SJSA1 (cell line): ENCODE measurements around the gene PLPPR3. TPM values are rescaled to one million over a fixed set of nuclear protein-coding genes. Genes with fewer than 3 reads are reported as not detected.
"Not testable (repeated sequence)": the region's sequence is repeated elsewhere in the genome, so short reads cannot be mapped to it uniquely, and the experiment has no call there.

Experiments
- DNase-seq, 2 experiments: peaks; one replicate each; pipeline ENCODE4 v3.0.0-alpha.2; 2015 to 2020; ENCODE audit warnings: low spot score in 2 of 2, low read depth in 1 of 2
- H3K27ac ChIP-seq: fragments of 250-450 bp; sonication (Bioruptor Pico); 2 replicates; pipeline ENCODE4 v1.5.1; 2020; ENCODE audit warnings: mild to moderate bottlenecking, moderate library complexity
- H3K27me3 ChIP-seq: fragments of 250-450 bp; sonication (Bioruptor Pico); replicated peaks from 2 replicates; pipeline ENCODE4 v1.5.1; 2020; ENCODE audit warnings: mild to moderate bottlenecking, moderate library complexity
- H3K36me3 ChIP-seq: fragments of 250-450 bp; sonication (Bioruptor Pico); 2 replicates; pipeline ENCODE4 v1.5.1; 2020; ENCODE audit warnings: mild to moderate bottlenecking
- H3K4me1 ChIP-seq: fragments of 250-450 bp; sonication (Bioruptor Pico); replicated peaks from 2 replicates; pipeline ENCODE4 v1.6.1; 2021; ENCODE audit warnings: mild to moderate bottlenecking
- H3K4me3 ChIP-seq: fragments of 250-450 bp; sonication (Bioruptor Pico); 2 replicates; pipeline ENCODE4 v1.5.1; 2020; ENCODE audit warnings: mild to moderate bottlenecking
- H3K9me3 ChIP-seq: fragments of 250-450 bp; sonication (Bioruptor Pico); replicated peaks from 2 replicates; pipeline ENCODE4 v1.5.1; 2020; ENCODE audit warnings: mild to moderate bottlenecking
- total RNA-seq: library from RNA; depleted of rRNA; stranded (reverse); fragments of >200 nt; shearing (Covaris generic); gene quantifications from 2 replicates; pipeline ENCODE4 v1.2.3, GENCODE V29; 2014

PLPPR3 gene
- total RNA-seq, 1 experiment from 2014 or later = 1.1 TPM

DNA sequence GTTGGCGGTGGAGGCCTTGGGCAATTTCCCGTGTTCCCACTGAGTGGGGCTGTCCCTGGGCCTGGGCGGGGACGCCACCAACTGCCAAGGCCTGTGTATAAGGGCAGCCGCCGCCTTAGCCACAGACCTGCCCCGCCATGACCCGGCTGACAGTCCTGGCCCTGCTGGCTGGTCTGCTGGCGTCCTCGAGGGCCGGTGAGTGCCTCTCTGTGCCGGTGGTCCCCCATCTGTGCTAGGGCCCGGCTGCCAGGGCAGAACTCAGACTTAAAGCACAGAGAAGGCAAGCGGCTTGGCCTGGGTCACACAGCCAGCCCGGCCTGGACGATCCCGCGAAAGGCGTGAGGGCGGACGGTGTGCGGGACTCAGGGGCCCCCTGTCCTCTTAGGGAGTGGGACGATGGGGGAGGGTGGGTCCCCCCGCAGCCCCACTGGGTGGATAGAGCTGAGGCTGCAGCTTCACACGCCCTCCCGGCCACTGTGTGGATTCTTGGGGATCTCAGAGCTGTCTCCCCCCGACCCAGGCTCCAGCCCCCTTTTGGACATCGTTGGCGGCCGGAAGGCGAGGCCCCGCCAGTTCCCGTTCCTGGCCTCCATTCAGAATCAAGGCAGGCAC, 6.1 kb upstream of the PLPPR3 start, which contains the start of gene AZU1:
Gene AZU1, plus strand, starts transcription at position 128 of the 612 bp plus-strand sequence. Its CDS starts 10 bp downstream, at position 138.
- Histone ChIP-seq H3K4me3 (no peak within 1 kb of the TSS), H3K27me3 (no peaks in the 10 kb centered on the region), H3K9me3 (no peaks in the 10 kb centered on the region), H3K27ac (no peak within 1 kb of the TSS), H3K36me3 (no peaks in the 10 kb centered on the region), H3K4me1 (peaks cover 11% of the 10 kb centered on the region)
- DNase-seq = no peak

DNA sequence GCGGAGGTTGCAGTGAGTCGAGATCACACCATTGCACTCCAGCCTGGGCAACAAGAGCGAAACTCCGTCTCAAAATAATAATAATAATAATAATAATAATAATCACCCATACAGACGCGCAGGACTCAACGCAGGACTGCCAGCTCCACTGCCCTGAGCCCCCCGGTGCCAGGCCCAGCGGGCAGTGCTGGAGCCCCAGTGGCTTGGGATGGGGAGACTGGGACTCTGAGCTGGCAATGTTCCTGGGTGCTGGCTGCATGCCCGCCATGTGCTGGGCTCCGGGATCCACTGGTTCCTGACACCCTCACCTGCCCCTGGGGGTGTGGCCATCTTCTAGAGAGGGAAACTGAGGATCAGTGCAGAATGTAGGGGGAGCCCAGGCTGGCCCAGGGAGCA, 5.6 kb upstream of the PLPPR3 start:
- H3K9me3 ChIP-seq = no peaks in the 10 kb centered on the region

DNA sequence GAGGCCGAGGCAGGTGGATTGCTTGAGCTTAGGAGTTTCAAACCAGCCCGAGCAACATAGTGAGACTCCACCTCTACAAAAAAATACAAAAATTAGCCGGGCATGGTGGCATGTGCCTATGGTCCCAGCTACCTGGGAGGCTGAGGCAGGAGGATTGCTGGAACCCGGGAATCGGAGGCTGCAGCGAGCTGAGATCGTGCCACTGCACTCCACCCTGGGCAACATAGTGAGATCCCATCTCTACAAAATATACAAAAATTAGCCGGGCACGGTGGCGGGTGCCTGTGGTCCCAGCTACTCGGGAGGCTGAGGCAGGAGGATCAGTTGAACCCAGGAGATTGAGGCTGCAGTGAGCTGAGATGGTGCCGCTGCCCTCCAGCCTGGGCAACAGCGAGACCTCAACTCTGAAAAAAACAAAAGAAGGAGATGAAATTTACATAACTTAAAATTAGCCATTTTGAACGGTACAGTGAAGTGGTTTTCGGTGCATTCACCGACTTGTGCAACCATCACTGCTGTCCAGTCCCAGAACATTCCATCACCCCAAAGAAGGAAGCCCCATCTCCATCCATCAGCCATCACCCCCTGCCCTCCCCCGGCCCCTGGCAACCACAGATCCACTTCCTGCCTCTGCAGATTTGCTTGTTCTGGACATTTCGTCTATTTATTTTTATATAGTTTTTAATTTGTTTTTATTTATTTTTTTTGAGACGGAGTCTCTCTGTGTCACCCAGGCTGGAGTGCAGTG, 4.3 kb upstream of the PLPPR3 start:
- Histone ChIP-seq H3K9me3 (no peaks in the 10 kb centered on the region), H3K36me3 (no peaks in the 10 kb centered on the region), H3K27me3 (0 out of 2 replicates have a peak, but pooled peaks cover 2% of the 10 kb centered on the region), H3K4me3 (no peak overlapping the region), H3K4me1 (peaks cover 11% of the 10 kb centered on the region), H3K27ac (no peak overlapping the region)
- no peak for DNase-seq

More for the DNA sequence above, 5.6 kb upstream of the PLPPR3 start:
- no peak for DNase-seq
- Histone ChIP-seq H3K27ac (no peak overlapping the region), H3K4me1 (peaks cover 11% of the 10 kb centered on the region), H3K4me3 (no peak overlapping the region), H3K27me3 (no peaks in the 10 kb centered on the region), H3K36me3 (no peaks in the 10 kb centered on the region)

DNA sequence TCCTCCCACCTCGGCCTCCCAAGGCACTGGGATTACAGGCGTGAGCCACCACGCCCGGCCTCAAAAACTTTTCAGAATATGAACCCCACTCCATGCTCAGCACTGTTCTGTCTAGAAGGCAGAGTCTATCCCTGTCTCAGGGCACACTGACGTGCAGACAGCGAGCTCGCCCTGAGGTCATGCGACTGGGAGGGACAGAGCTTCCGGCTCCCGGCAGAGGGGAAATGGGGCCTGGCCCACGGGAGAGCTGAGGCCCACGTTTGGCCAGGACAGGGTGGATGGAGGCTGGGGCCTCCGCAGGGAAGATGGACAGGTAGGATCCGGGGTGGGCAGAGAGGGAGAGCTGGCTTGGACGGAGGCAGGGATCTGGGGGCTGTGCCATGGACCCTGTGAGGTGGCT, 3.1 kb upstream of the PLPPR3 start:
- Histone ChIP-seq H3K36me3 (no peaks in the 10 kb centered on the region), H3K4me3 (no peak overlapping the region), H3K27me3 (0 out of 2 replicates have a peak, but pooled peaks cover 2% of the 10 kb centered on the region), H3K27ac (no peak overlapping the region), H3K9me3 (no peaks in the 10 kb centered on the region), H3K4me1 (peaks cover 11% of the 10 kb centered on the region)
- DNase-seq = no peak

DNA sequence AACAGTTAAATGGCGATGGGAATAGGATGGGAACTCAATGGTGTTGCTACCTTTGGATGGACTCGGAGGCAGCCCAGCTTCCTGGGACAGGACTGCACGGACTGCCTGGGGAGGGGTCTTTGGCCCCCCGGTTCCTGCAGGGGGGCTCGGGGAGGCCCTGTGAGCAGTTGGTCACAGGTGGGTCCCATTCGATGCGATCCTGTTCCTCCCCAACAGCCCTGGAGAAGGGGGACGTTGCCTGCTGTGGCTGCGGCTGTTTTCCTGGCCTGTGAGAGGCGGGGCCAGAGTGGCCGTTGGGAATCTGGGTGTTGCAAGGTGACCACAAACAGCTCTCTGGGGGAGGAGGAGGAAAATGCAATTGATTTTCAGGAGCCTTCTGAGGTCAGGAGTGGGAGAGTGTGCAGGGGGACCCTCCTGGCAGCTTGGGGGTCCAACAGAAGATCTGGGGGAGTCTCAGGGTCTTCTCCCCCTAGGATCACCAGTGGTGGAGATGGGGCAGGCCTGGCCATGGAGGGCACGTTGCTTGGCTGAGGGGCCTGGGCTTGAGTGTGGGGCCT, 1.9 kb upstream of the PLPPR3 start:
- no peak overlapping the region for H3K4me3 ChIP-seq
- no peaks in the 10 kb centered on the region for H3K36me3 ChIP-seq
- 0 out of 2 replicates have a peak, but pooled peaks cover 2% of the 10 kb centered on the region for H3K27me3 ChIP-seq
- peak overlapping the region; percentile 39; the same call in 1 of the 2 replicates for H3K27ac ChIP-seq
- H3K4me1 ChIP-seq = peaks cover 11% of the 10 kb centered on the region
- no peak for DNase-seq
- H3K9me3 ChIP-seq = no peaks in the 10 kb centered on the region

DNA sequence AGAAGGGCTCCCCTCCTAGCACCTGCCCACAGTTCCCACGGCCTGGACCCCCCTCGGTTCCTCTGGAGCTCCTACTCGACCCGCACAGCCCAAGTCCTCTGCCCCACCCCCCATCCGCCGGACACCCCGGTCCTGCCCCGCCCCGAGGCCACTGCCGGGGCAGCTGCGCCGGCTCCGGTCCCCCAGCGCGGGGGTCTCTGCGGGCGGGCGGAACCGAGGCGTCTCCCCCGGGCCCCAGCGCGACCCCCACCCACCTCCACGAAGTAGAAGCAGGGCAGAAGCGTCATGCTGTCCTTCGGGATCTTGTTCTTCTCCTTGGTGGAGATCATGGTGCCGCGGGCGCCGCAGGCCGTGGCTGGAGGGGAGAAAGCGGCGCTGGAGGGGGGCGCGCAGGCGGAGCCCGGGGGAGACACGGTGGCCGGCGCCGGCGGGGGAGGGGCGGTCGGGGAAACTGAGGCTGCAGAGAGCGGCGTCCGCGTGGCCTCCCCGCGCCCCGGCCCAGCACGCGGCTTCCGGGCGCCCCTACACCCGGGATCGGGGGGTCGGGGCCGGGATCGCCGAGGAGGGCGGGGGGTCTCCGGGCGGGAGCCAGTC, 427 bp downstream of the PLPPR3 start:
- H3K9me3 ChIP-seq = no peaks in the 10 kb centered on the region
- no peaks in the 10 kb centered on the region for H3K36me3 ChIP-seq
- H3K27me3 ChIP-seq = 0 out of 2 replicates have a peak, but pooled peaks cover 2% of the 10 kb centered on the region
- H3K4me3 ChIP-seq = peak overlapping the region; percentile 15; the same call in 1 of the 2 replicates
- no peak overlapping the region for H3K27ac ChIP-seq
- no peak for DNase-seq
- H3K4me1 ChIP-seq = peaks cover 11% of the 10 kb centered on the region

DNA sequence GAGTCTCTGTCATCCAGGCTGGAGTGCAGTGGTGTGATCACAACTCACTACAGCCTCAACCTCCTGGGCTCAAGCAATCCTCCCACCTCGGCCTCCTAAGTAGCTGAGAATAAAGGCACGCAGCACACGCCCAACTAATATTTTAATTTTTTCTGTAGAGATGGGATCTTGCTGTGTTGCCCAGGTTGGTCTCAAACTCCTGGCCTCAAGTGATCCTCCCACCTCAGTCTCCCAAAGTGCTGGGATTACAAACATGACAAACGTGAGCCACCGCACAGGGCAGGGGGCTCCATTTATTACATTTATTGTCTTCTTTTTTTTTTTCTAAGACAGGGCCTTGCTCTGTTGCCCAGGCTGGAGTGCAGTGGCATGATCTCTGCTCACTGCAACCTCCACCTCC, 1.5 kb downstream of the PLPPR3 start:
- H3K27ac ChIP-seq, H3K4me3 ChIP-seq, H3K9me3 ChIP-seq, DNase-seq, H3K36me3 ChIP-seq, H3K27me3 ChIP-seq: not testable (repeated sequence)
- peaks cover 11% of the 10 kb centered on the region for H3K4me1 ChIP-seq

DNA sequence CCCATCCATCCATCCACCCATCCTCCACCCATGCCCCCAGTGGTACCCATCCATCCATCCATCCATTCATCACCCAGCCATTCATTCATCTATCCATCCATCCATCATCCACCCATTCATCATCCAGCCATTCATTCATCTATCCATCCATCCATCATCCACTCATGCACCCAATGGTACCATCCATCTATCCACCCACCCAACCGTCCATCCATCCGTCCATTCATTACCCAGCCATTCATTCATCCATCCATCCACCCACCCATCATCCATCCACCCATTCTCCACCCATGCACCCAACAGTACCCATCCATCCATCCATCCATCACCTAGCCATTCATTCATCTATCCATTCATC, 5.3 kb downstream of the PLPPR3 start:
- no peak overlapping the region for H3K27ac ChIP-seq
- H3K4me1 ChIP-seq = no peaks in the 10 kb centered on the region
- no peaks in the 10 kb centered on the region for H3K9me3 ChIP-seq
- 0 out of 2 replicates have a peak, but pooled peaks cover 2% of the 10 kb centered on the region for H3K27me3 ChIP-seq
- H3K36me3 ChIP-seq = peaks cover 42% of the 10 kb centered on the region
- H3K4me3 ChIP-seq = no peak overlapping the region
- DNase-seq = no peak

DNA sequence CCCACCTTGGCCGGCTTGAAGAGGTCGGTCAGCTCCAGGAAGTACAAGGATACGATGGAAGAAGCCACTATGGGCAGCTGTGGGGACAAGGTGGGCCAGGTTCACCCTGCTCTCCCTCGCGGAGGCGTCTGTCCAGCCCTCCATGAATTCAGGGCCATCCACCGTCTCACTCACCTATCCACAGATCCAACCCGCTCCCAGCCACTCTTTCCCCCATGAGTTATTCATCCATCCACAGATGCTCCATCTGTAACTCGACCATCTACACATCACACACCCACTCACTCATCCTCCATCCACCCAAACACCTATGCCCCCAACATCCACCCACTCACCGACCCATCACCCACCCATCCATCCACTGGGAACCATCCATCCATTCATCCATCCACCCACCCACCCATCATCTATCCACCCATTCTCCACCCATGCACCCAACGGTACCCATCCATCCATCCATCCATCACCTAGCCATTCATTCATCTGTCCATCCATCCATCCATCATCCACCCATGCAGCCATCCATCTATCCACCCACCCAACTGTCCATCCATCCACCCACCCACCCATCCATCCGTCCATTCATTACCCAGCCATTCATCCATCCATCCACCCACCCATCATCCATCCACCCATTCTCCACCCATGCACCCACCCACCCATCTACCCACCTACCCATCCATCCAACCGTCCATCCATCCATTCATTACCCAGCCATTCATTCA, 5.8 kb downstream of the PLPPR3 start:
- Histone ChIP-seq H3K27me3 (no peaks in the 10 kb centered on the region), H3K9me3 (no peaks in the 10 kb centered on the region), H3K4me1 (no peaks in the 10 kb centered on the region), H3K27ac (no peak overlapping the region), H3K4me3 (no peak overlapping the region), H3K36me3 (peaks cover 47% of the 10 kb centered on the region)
- no peak for DNase-seq

DNA sequence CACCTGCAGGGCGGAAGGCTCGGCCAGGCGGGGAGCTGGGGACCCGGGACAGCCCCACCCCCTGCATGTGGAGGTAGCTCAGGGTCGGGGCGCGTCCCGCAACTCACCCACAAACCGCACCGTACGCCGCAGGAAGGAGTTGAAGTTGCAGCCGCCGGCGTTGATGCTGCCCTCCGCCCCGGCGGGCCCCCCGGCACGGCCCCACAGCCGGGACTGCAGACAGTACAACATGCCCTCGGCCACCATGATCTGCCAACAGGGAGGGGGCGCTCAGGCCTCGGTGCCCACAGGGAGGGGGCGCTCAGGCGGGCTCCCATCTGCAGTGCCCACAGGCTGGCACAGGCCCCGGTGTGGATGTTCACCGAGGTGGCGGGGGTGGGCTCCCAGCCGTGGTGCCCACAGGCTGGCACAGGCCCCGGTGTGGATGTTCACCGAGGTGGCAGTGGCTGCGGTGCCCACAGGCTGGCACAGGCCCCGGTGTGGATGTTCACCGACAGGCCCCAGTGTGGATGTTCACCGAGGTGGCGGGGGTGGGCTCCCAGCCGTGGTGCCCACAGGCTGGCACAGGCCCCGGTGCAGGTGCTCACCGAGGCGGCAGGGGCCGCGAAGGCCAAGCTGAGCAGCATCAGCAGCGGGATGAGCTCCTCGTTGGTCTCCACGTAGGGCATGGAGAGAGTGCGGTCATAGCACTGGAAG, 6.5 kb downstream of the PLPPR3 start:
- no peaks in the 10 kb centered on the region for H3K27me3 ChIP-seq
- no peak overlapping the region for H3K4me3 ChIP-seq
- H3K4me1 ChIP-seq = no peaks in the 10 kb centered on the region
- no peaks in the 10 kb centered on the region for H3K9me3 ChIP-seq
- no peak overlapping the region for H3K27ac ChIP-seq
- peaks cover 55% of the 10 kb centered on the region for H3K36me3 ChIP-seq
- DNase-seq = no peak

DNA sequence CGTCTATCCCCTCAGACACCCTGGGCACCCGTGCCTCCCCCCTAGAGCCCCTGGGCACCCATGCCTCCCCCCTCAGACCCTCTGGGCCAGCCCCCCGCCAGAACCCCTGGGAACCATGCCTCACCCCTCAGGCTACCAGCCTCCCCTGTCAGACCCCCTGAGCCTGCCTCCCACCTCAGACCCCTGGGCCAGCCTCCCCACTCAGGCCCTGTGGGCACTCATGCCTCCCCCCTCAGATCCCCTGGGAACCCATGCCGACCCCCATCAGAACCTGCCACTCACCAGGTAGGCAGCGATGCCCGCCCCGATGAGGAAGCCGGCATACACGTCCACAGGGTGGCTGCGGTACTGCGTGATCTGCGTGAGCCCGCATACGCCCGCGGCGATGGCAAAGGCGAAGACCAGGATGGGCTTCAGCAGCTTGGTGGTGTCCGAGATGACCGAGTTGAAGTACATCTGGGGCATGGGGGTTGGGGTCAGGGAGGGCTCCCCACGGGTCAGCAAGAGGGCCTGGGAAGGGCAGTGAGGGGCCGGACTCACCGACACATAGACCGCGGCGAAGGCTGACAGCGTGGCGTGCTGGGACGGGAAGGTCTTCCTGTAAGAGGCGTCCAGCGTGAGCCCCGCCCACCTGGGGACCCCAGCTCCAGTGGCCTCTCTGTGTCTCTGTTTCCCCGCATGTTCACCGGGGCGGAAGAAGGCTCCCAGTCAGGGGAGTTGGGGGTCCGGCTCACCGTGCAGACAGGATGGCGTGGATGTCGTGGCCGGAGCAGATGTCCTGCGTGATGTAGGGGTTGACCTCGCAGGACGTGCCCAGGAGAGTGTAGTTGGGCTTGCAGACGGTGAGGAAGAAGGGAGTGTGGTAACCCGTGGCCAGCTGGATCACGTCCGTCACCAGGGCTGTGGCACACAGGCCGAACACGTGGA, 7.3 kb downstream of the PLPPR3 start:
- Histone ChIP-seq H3K4me3 (no peak overlapping the region), H3K9me3 (no peaks in the 10 kb centered on the region), H3K36me3 (peaks cover 63% of the 10 kb centered on the region), H3K4me1 (no peaks in the 10 kb centered on the region), H3K27ac (no peak overlapping the region), H3K27me3 (no peaks in the 10 kb centered on the region)
- no peak for DNase-seq
